Measurements from ENCODE around the gene XYLT1. TPM values are rescaled to one million over a fixed set of nuclear protein-coding genes. Genes with fewer than 3 reads are reported as not detected.

Gene XYLT1
- polyA plus RNA-seq, 5 donors = 4.9 to 7.2 (median 6.4) TPM

GRCh38 chr16:17461951-17462729 is 8.6 kb downstream of the XYLT1 start:
- no peak for DNase-seq

GRCh38 chr16:17460890-17461289 is 9.9 kb downstream of the XYLT1 start:
- no peak for DNase-seq

- DNase-seq = no peak
Measured at GRCh38 chr16:17459903-17460521, 10.7 kb downstream of the XYLT1 start.

- DNase-seq = no peak
Measured at GRCh38 chr16:17457997-17458396, 12.8 kb downstream of the XYLT1 start.

- DNase-seq = no peak
Measured at GRCh38 chr16:17457513-17457912, 13.2 kb downstream of the XYLT1 start.

- DNase-seq = no peak
Measured at GRCh38 chr16:17454162-17454730, 16.5 kb downstream of the XYLT1 start.

- DNase-seq = no peak
Measured at GRCh38 chr16:17453364-17454038, 17.3 kb downstream of the XYLT1 start.

- no peak for DNase-seq
Measured at GRCh38 chr16:17452922-17453321, 17.8 kb downstream of the XYLT1 start.

- no peak for DNase-seq
Measured at GRCh38 chr16:17451843-17452242, 18.9 kb downstream of the XYLT1 start.

GRCh38 chr16:17450291-17450690 is 20.5 kb downstream of the XYLT1 start:
- no peak for DNase-seq

- no peak for DNase-seq
Measured at GRCh38 chr16:17448640-17449638, 21.8 kb downstream of the XYLT1 start.

- no peak for DNase-seq
Measured at GRCh38 chr16:17447101-17447569, 23.6 kb downstream of the XYLT1 start.

- no peak for DNase-seq
Measured at GRCh38 chr16:17446661-17447060, 24.1 kb downstream of the XYLT1 start.

GRCh38 chr16:17445421-17445820 is 25.3 kb downstream of the XYLT1 start:
- no peak for DNase-seq

- DNase-seq = no peak
Measured at GRCh38 chr16:17444658-17445057, 26.1 kb downstream of the XYLT1 start.

- DNase-seq = no peak
Measured at GRCh38 chr16:17440131-17440530, 30.6 kb downstream of the XYLT1 start.

- no peak for DNase-seq
Measured at GRCh38 chr16:17439580-17439979, 31.2 kb downstream of the XYLT1 start.

- DNase-seq = no peak
Measured at GRCh38 chr16:17437981-17438380, 32.8 kb downstream of the XYLT1 start.

- no peak for DNase-seq
Measured at GRCh38 chr16:17437127-17437720, 33.5 kb downstream of the XYLT1 start.

- no peak for DNase-seq
Measured at GRCh38 chr16:17435318-17435717, 35.4 kb downstream of the XYLT1 start.
